HFF-Myc (cell line): ENCODE data around the gene DBT.
"Not testable (repeated sequence)": the region's sequence is repeated elsewhere in the genome, so short reads cannot be mapped to it uniquely, and the experiment has no call there.

Source experiments
- DNase-seq: peaks from one replicate; pipeline ENCODE4 v3.0.0-alpha.2; 2011; ENCODE audit warnings: low read depth; ENCODE audit errors: extremely low read depth
- H3K4me3 ChIP-seq: replicated peaks from 2 replicates; pipeline ENCODE4 v1.5.1; 2011; ENCODE audit warnings: low read depth, mild to moderate bottlenecking, control low read depth, low read length
- CTCF ChIP-seq: IDR thresholded peaks from 2 replicates; pipeline ENCODE4 v1.5.1; 2012; ENCODE audit warnings: mild to moderate bottlenecking, low read depth, low read length, control low read depth; ENCODE audit errors: missing control alignments

The DBT gene

DNA sequence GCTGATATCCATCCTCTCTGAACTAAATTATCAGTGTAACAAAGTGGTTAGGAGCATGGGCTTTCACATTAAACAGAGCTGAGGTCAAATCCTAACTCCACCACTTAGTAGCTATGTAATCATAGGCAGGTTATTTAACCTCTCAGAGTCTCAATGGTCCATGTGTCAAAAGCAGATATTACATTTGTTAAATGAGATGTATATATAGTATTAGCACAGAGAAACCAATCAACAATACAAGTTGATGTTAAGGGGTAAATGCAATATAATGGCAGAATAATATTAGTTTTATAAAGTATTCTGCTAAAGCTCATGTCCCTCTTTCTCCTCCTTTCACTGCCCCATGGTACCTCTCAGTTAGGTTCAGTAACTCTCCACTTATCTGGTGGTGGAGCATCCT lies 27.2 kb downstream of the DBT start:
- no peak for DNase-seq
- H3K4me3 ChIP-seq: no peak overlapping the region
- TF ChIP-seq CTCF: no peak

DNA sequence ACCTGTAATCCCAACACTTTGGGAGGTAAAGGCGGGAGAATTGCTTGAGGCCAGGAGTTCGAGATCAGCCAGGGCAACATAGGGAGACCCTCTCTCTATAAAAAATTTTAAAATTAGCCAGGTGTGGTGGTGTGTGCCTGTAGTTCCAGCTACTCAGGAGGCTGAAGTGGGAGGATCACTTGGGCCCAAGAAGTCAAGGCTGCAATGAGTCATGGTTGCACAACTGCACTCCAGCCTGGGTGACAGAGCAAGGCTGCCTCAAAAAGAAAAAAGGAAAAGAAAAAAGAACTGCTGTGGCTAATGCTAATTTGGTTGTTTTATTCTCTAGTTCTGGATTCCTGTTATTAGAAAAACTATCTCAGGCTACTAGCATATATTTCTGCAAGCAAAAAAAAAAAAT lies 29.8 kb downstream of the DBT start:
- TF ChIP-seq CTCF: no peak
- DNase-seq: no peak
- no peak overlapping the region for H3K4me3 ChIP-seq

- TF ChIP-seq CTCF: no peak
- no peak for DNase-seq
- no peak overlapping the region for H3K4me3 ChIP-seq
Observed at GRCh38 chr1:100219457-100219856, 30.2 kb downstream of the DBT start.

DNA sequence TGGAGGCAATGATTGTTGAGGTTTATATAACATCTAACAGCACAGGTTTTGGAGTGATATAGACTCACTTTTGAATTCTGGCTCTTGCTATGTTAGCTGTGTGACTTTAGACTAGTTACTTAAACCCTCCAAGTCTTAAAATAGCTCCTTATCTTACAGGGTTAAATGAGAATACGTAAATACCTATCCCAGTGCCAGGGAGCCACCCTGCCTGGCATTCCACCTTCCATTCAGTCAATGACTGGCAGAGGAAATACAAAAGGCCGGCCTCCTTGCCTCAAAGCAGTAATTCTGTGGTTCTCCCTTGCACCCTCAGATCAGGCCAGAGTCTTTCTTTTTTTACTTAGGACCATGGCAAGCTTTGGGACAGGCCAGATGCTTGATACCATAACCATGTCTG lies 31.8 kb downstream of the DBT start:
- H3K4me3 ChIP-seq: no peak overlapping the region
- DNase-seq: no peak
- no peak for TF ChIP-seq CTCF

DNA sequence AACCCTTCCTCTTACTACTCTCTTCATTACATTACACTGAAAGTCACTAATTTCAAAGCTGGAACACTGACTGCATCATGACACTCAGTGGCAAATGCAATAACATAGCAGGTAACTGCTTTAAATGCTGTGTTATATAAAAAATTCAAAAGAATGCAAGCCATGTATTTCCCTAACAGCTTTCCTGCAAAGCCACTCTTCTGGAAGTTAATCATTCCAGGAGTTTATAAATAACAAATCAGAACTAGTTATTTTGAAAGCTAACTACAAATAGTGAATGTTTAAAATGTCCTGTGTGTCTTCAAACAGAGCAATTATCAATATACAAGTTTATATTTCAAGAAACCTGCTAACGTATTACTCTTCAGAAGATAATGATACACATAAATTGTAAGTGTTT lies 34.5 kb downstream of the DBT start:
- no peak overlapping the region for H3K4me3 ChIP-seq
- no peak for TF ChIP-seq CTCF
- DNase-seq: no peak

DNA sequence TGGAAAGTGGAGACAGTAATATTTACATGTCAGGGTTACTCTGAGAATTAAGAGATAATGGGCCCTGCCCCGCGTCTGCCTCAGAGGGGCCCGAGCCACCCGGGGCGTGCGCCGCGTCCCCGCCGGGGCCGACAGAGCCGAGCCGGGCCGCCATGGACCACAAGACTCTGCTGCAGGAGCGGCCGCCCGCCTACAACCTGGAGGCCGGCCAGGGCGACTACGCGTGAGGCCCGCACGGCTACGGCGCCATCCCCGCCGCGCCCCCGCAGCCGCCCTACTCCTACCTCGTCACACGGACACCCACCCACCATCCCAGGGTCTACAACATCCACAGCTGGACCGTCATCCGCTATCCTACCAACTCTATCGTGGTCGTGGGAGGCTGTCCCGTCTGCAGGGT lies 36.5 kb downstream of the DBT start:
- DNase-seq: no peak
- no peak for TF ChIP-seq CTCF
- H3K4me3 ChIP-seq: no peak overlapping the region

DNA sequence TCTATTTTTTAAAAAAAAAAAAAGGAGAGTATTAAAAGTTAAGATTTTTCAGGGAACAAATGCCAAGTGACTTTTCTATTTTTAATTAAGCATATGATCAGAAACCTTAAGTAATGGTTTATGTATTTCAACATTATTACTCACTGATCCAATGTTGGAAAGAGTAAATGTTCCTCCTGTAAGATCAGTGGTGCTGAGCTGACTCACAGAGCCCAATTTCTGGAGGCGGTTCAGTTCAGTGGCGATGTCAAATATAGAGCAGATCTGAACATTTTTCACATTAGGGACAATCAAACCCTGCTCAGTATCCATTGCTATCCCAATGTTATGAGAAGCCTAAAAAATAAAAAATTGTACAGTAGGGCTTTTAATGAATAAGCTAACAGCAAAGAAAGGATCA lies 43.3 kb downstream of the DBT start:
- no peak for TF ChIP-seq CTCF
- H3K4me3 ChIP-seq: no peak overlapping the region
- no peak for DNase-seq

- not testable (repeated sequence) for DNase-seq
Observed at GRCh38 chr1:100205593-100205992, 44.0 kb downstream of the DBT start.

DNA sequence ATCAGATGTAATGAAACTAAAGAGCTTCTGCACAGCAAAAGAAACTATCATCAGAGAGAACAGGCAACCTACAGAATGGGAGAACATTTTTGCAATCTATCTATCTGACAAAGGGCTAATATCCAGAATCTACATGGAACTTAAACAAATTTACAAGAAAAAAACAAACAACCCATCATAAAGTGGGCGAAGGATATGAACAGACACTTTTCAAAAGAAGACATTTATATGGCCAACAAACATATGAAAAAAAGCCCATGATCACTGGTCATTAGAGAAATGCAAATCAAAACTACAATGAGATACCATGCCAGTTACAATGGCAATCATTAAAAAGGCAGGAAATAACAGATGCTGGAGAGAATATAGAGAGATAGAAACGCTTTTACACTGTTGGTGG lies 44.5 kb downstream of the DBT start:
- not testable (repeated sequence) for H3K4me3 ChIP-seq, DNase-seq

More at GRCh38 chr1:100205593-100205992, 44.0 kb downstream of the DBT start:
- H3K4me3 ChIP-seq: not testable (repeated sequence)

DNA sequence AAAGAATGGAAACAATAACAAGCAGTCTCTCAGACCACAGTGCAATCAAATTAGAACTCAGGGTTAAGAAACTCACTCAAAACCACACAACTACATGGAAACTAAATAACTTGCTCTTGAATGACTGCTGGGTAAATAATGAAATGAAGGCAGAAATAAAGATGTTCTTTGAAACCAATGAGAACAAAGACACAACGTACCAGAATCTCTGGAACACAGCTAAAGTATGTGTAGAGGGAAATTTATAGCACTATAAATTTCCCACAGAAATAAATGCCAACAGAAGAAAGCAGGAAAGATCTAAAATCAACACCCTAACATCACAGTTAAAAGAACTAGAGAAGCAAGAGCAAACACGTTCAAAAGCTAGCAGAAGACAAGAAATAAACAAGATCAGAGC lies 46.9 kb downstream of the DBT start:
- H3K4me3 ChIP-seq, DNase-seq: not testable (repeated sequence)

- DNase-seq, H3K4me3 ChIP-seq: not testable (repeated sequence)
Observed at GRCh38 chr1:100200060-100200459, 49.6 kb downstream of the DBT start.
